Measurements from ENCODE around the gene PCDHA1.

Gene PCDHA1

GRCh38 chr5:140978983-140979382, 193.0 kb downstream of the PCDHA1 start:
- Histone ChIP-seq H3K4me1 (ENCODE audit: insufficient read depth, poor library complexity, severe bottlenecking) (peaks cover 26% of the 10 kb centered on the region), H3K9me3 (ENCODE audit: severe bottlenecking) (no peaks in the 10 kb centered on the region), H3K27ac (ENCODE audit: poor library complexity, severe bottlenecking) (no peak overlapping the region), H3K36me3 (ENCODE audit: low read depth) (peaks cover 18% of the 10 kb centered on the region), H3K27me3 (ENCODE audit: insufficient read depth, poor library complexity, severe bottlenecking) (no peaks in the 10 kb centered on the region), H3K4me3 (ENCODE audit: severe bottlenecking) (no peak overlapping the region)
- DNase-seq (ENCODE audit: low spot score) (no peak), ATAC-seq (ENCODE audit: low read depth) (no peak)
- TF ChIP-seq, protein P1, sequence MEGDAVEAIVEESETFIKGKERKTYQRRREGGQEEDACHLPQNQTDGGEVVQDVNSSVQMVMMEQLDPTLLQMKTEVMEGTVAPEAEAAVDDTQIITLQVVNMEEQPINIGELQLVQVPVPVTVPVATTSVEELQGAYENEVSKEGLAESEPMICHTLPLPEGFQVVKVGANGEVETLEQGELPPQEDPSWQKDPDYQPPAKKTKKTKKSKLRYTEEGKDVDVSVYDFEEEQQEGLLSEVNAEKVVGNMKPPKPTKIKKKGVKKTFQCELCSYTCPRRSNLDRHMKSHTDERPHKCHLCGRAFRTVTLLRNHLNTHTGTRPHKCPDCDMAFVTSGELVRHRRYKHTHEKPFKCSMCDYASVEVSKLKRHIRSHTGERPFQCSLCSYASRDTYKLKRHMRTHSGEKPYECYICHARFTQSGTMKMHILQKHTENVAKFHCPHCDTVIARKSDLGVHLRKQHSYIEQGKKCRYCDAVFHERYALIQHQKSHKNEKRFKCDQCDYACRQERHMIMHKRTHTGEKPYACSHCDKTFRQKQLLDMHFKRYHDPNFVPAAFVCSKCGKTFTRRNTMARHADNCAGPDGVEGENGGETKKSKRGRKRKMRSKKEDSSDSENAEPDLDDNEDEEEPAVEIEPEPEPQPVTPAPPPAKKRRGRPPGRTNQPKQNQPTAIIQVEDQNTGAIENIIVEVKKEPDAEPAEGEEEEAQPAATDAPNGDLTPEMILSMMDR (IDR thresholded peaks at IDR 0.05; ENCODE audit: poor library complexity, severe bottlenecking) = no peak

- no peak for DNase-seq (ENCODE audit: low spot score)
- H3K27ac ChIP-seq (ENCODE audit: poor library complexity, severe bottlenecking) = no peak overlapping the region
Observed at GRCh38 chr5:140982083-140982716, 196.3 kb downstream of the PCDHA1 start.

GRCh38 chr5:140986117-140986521, 200.2 kb downstream of the PCDHA1 start:
- H3K36me3 ChIP-seq (ENCODE audit: low read depth) = 0 out of 2 replicates have a peak, but pooled peaks cover 7% of the 10 kb centered on the region
- H3K4me3 ChIP-seq (ENCODE audit: severe bottlenecking) = no peak overlapping the region
- no peak overlapping the region for H3K27ac ChIP-seq (ENCODE audit: poor library complexity, severe bottlenecking)
- H3K4me1 ChIP-seq (ENCODE audit: insufficient read depth, poor library complexity, severe bottlenecking) = peaks cover 16% of the 10 kb centered on the region
- no peak for ATAC-seq (ENCODE audit: low read depth)
- DNase-seq (ENCODE audit: low spot score) = no peak
- no peaks in the 10 kb centered on the region for H3K27me3 ChIP-seq (ENCODE audit: insufficient read depth, poor library complexity, severe bottlenecking)
- no peaks in the 10 kb centered on the region for H3K9me3 ChIP-seq (ENCODE audit: severe bottlenecking)
- TF ChIP-seq, protein P1 (IDR thresholded peaks at IDR 0.05; ENCODE audit: poor library complexity, severe bottlenecking) = no peak

More at GRCh38 chr5:140982083-140982716, 196.3 kb downstream of the PCDHA1 start:
- ATAC-seq (ENCODE audit: low read depth) = no peak
- no peak overlapping the region for H3K4me3 ChIP-seq (ENCODE audit: severe bottlenecking)
- H3K4me1 ChIP-seq (ENCODE audit: insufficient read depth, poor library complexity, severe bottlenecking) = peaks cover 12% of the 10 kb centered on the region
- H3K36me3 ChIP-seq (ENCODE audit: low read depth) = peaks cover 18% of the 10 kb centered on the region
- no peaks in the 10 kb centered on the region for H3K27me3 ChIP-seq (ENCODE audit: insufficient read depth, poor library complexity, severe bottlenecking)
- no peaks in the 10 kb centered on the region for H3K9me3 ChIP-seq (ENCODE audit: severe bottlenecking)
- TF ChIP-seq, protein P1 (IDR thresholded peaks at IDR 0.05; ENCODE audit: poor library complexity, severe bottlenecking) = no peak

- Histone ChIP-seq H3K27ac (ENCODE audit: poor library complexity, severe bottlenecking) (no peak overlapping the region), H3K36me3 (ENCODE audit: low read depth) (0 out of 2 replicates have a peak, but pooled peaks cover 2% of the 10 kb centered on the region), H3K4me1 (ENCODE audit: insufficient read depth, poor library complexity, severe bottlenecking) (peaks cover 16% of the 10 kb centered on the region), H3K27me3 (ENCODE audit: insufficient read depth, poor library complexity, severe bottlenecking) (no peaks in the 10 kb centered on the region), H3K9me3 (ENCODE audit: severe bottlenecking) (no peaks in the 10 kb centered on the region), H3K4me3 (ENCODE audit: severe bottlenecking) (no peak overlapping the region)
- no peak for DNase-seq (ENCODE audit: low spot score)
- peak; percentile 40 for ATAC-seq (ENCODE audit: low read depth)
- TF ChIP-seq, protein P1 (IDR thresholded peaks at IDR 0.05; ENCODE audit: poor library complexity, severe bottlenecking) = no peak
Observed at GRCh38 chr5:140988100-140988499, 202.2 kb downstream of the PCDHA1 start.

GRCh38 chr5:140988608-140989007, 202.7 kb downstream of the PCDHA1 start:
- Histone ChIP-seq H3K9me3 (ENCODE audit: severe bottlenecking) (no peaks in the 10 kb centered on the region), H3K4me1 (ENCODE audit: insufficient read depth, poor library complexity, severe bottlenecking) (peaks cover 16% of the 10 kb centered on the region), H3K27me3 (ENCODE audit: insufficient read depth, poor library complexity, severe bottlenecking) (no peaks in the 10 kb centered on the region), H3K27ac (ENCODE audit: poor library complexity, severe bottlenecking) (no peak overlapping the region), H3K36me3 (ENCODE audit: low read depth) (no peaks in the 10 kb centered on the region), H3K4me3 (ENCODE audit: severe bottlenecking) (no peak overlapping the region)
- ATAC-seq (ENCODE audit: low read depth) (peak; percentile 74), DNase-seq (ENCODE audit: low spot score) (no peak)
- TF ChIP-seq, protein P1 (IDR thresholded peaks at IDR 0.05; ENCODE audit: poor library complexity, severe bottlenecking) = no peak
